Lower lobe of right lung (tissue), 2 donors: ENCODE data around the gene MMP1. TPM values are rescaled to one million over a fixed set of nuclear protein-coding genes. Genes with fewer than 3 reads are reported as not detected.

Experiments used
- ATAC-seq, 2 donors: fragments of 200-7000 bp; cut with Tn5 transposase; one replicate each; pipeline ENCODE4 v1.9.1; 2020 to 2022; ENCODE audit warnings: mild to moderate bottlenecking in 2 of 2, moderate library complexity in 2 of 2
- DNase-seq: peaks from one replicate; pipeline ENCODE4 v3.0.0-alpha.2; 2020
- H3K27ac ChIP-seq: fragments of 200-600 bp; one replicate; pipeline ENCODE4 v1.8.0; 2022
- H3K27me3 ChIP-seq: fragments of 200-600 bp; one replicate; pipeline ENCODE4 v1.8.0; 2022; ENCODE audit warnings: low read depth
- H3K36me3 ChIP-seq: fragments of 200-600 bp; one replicate; pipeline ENCODE4 v1.8.0; 2022; ENCODE audit warnings: mild to moderate bottlenecking
- H3K4me1 ChIP-seq: fragments of 200-600 bp; one replicate; pipeline ENCODE4 v1.8.0; 2022
- H3K4me3 ChIP-seq: fragments of 200-600 bp; one replicate; pipeline ENCODE4 v1.8.0; 2022; ENCODE audit warnings: mild to moderate bottlenecking
- H3K9me3 ChIP-seq: fragments of 200-600 bp; one replicate; pipeline ENCODE4 v1.8.0; 2022
- CTCF ChIP-seq: fragments of 200-600 bp; IDR thresholded peaks from one replicate; pipeline ENCODE4 v1.8.0; 2022; ENCODE audit warnings: antibody characterized with exemption, mild to moderate bottlenecking
- intact Hi-C: fragments of 100-400 bp; cut with DNase I; formaldehyde crosslinking; loops from one replicate; pipeline ENCODE4 v1.11.0; 2022
- total RNA-seq: library from RNA; stranded (reverse); fragmentation: NEBNext Ultra II Directional; extraction: Animal tissue kit (Norgen Biotek cat#: 25700); gene quantifications from one replicate; pipeline ENCODE4 v1.2.1, GENCODE V29; 2021
- donor health status: DM: no; HTN: yes; CAD: no; lungs with severe emphysema.

Gene MMP1
- total RNA-seq, 1 donor from 2014 or later, result 0.97 TPM

GRCh38 chr11:102837646-102838045 lies 39.7 kb upstream of the MMP1 start:
- Histone ChIP-seq H3K27ac (no peak overlapping the region), H3K36me3 (no peaks in the 10 kb centered on the region), H3K4me1 (no peaks in the 10 kb centered on the region), H3K27me3 (no peaks in the 10 kb centered on the region), H3K4me3 (no peak overlapping the region), H3K9me3 (no peaks in the 10 kb centered on the region)
- TF ChIP-seq CTCF, result no peak
- intact Hi-C loops, result no loop called here
- ATAC-seq, result no peak
- no peak for DNase-seq

- DNase-seq (no peak), ATAC-seq (no peak)
- H3K27ac ChIP-seq, result no peak overlapping the region
- H3K4me3 ChIP-seq, result no peak overlapping the region
- no peaks in the 10 kb centered on the region for H3K27me3 ChIP-seq
- no peaks in the 10 kb centered on the region for H3K9me3 ChIP-seq
- no peak for TF ChIP-seq CTCF
- no peaks in the 10 kb centered on the region for H3K4me1 ChIP-seq
- intact Hi-C loops, result no loop called here
- no peaks in the 10 kb centered on the region for H3K36me3 ChIP-seq
Measured at GRCh38 chr11:102837156-102837555, 39.2 kb upstream of the MMP1 start.

- DNase-seq (no peak), ATAC-seq (no peak)
- intact Hi-C loops, result no loop called here
- Histone ChIP-seq H3K36me3 (no peaks in the 10 kb centered on the region), H3K9me3 (no peaks in the 10 kb centered on the region), H3K27ac (no peak overlapping the region), H3K4me3 (no peak overlapping the region), H3K4me1 (no peaks in the 10 kb centered on the region), H3K27me3 (no peaks in the 10 kb centered on the region)
- no peak for TF ChIP-seq CTCF
Measured at GRCh38 chr11:102836290-102836875, 38.4 kb upstream of the MMP1 start.

GRCh38 chr11:102833731-102834130 lies 35.8 kb upstream of the MMP1 start:
- ATAC-seq (no peak), DNase-seq (no peak)
- Histone ChIP-seq H3K27ac (no peak overlapping the region), H3K36me3 (no peaks in the 10 kb centered on the region), H3K4me3 (no peak overlapping the region), H3K4me1 (no peaks in the 10 kb centered on the region), H3K27me3 (no peaks in the 10 kb centered on the region), H3K9me3 (no peaks in the 10 kb centered on the region)
- intact Hi-C loops, result no loop called here
- TF ChIP-seq CTCF, result no peak

- intact Hi-C loops, result no loop called here
- Histone ChIP-seq H3K36me3 (no peaks in the 10 kb centered on the region), H3K27ac (no peak overlapping the region), H3K4me3 (no peak overlapping the region), H3K27me3 (no peaks in the 10 kb centered on the region), H3K4me1 (no peaks in the 10 kb centered on the region), H3K9me3 (no peaks in the 10 kb centered on the region)
- TF ChIP-seq CTCF, result no peak
- DNase-seq (no peak), ATAC-seq (no peak)
Measured at GRCh38 chr11:102832612-102833011, 34.7 kb upstream of the MMP1 start.
